Measurements from ENCODE around the gene NT5DC4. TPM values are rescaled to one million over a fixed set of nuclear protein-coding genes. Genes with fewer than 3 reads are reported as not detected.

The NT5DC4 gene
- total and polyA plus RNA-seq, 2 of the 4 experiments (the other 2 are of a cell fraction), result not detected

GRCh38 chr2:112768432-112768831 is 47.6 kb downstream of the NT5DC4 start:
- Histone ChIP-seq H2AK5ac (ENCODE audit: low read depth, low read length) (no peak overlapping the region), H3K14ac (replicated peaks; ENCODE audit: low read depth, low read length) (no peak overlapping the region), H3K27ac (ENCODE audit: insufficient read depth, low read length) (no peak overlapping the region), H4K91ac (ENCODE audit: insufficient read depth, low read depth, low read length) (no peak overlapping the region), H3K9ac (ENCODE audit: low read depth, low read length) (no peak overlapping the region), H2BK20ac (ENCODE audit: low read depth, low read length) (no peak overlapping the region), H3K23ac (ENCODE audit: low read depth, low read length) (no peak overlapping the region), H3K79me1 (ENCODE audit: low read depth in 1 of 2, low read length in 2 of 2) (peaks cover 5 to 33% of the 10 kb centered on the region in 2 experiments; a peak in 3 of 4 replicates), H3K4me3 (ENCODE audit: insufficient read depth, low read depth, low read length) (no peak overlapping the region), H3K36me3 (ENCODE audit: control insufficient read depth, insufficient read depth, low read length) (no peaks in the 10 kb centered on the region), H3K4me1 (ENCODE audit: control insufficient read depth, insufficient read depth, low read length) (no peaks in the 10 kb centered on the region; the same call in 1 of the 2 replicates), H2AFZ (replicated peaks; ENCODE audit: low read length, poor library complexity) (no peak overlapping the region), H3K4me2 (ENCODE audit: low read depth, low read length) (no peak overlapping the region), H4K8ac (ENCODE audit: low read depth in 2 of 2, low read length in 2 of 2) (no peak overlapping the region), H3K56ac (ENCODE audit: extremely low read depth, insufficient read depth, low read length) (no peak overlapping the region), H2BK5ac (ENCODE audit: low read depth, low read length, poor library complexity, severe bottlenecking) (no peak overlapping the region), H4K5ac (ENCODE audit: low read depth, low read length) (no peak overlapping the region), H3K27me3 (ENCODE audit: control insufficient read depth, insufficient read depth, low read length) (no peaks in the 10 kb centered on the region), H3K4ac (ENCODE audit: low read depth, low read length) (no peak overlapping the region), H2BK120ac (ENCODE audit: low read depth, low read length) (no peak overlapping the region), H3K9me3 (ENCODE audit: control insufficient read depth, insufficient read depth, low read length) (0 out of 2 replicates have a peak, but pooled peaks cover 2% of the 10 kb centered on the region), H3K9me1 (ENCODE audit: insufficient read depth, low read length) (peaks cover 2% of the 10 kb centered on the region; the same call in 1 of the 2 replicates), H4K20me1 (ENCODE audit: insufficient read depth, low read length) (no peaks in the 10 kb centered on the region), H3K18ac (ENCODE audit: low read depth, low read length) (no peak overlapping the region), H2BK15ac (ENCODE audit: low read depth, low read length) (no peak overlapping the region), H2AK9ac (replicated peaks; ENCODE audit: low read depth, low read length, poor library complexity) (no peak overlapping the region)
- DNase-seq, result peak; percentile 24
- dilution Hi-C loops (cut with HindIII; ENCODE audit: low sequenced_read_pairs, unreplicated experiment), result no loop called here
- no peak for ATAC-seq (ENCODE audit: low read depth)
- intact Hi-C loops (cut with micrococcal nuclease), result no loop called here
- ChIA-PET POLR2A (ENCODE audit: unreplicated experiment) (no interaction called here), CTCF (interaction anchor here (1.7 kb wide), 1 partner anchor 173 kb away, joined by 10 read pairs; no protein-coding TSS in a partner anchor)
- BruUV-seq (replicated peaks), result no TSS peak
- in situ Hi-C loops (cut with MboI; ENCODE audit: low sequenced_read_pairs), result no loop called here
- no CpG with 5 or more reads among the region's 1 CpG for WGBS, 2 experiments (ENCODE audit: extremely low coverage in 2 of 2, insufficient read length in 1 of 2)
- TF ChIP-seq ELK1 (IDR thresholded peaks at IDR 0.05; ENCODE audit: borderline replicate concordance, low read depth, low read length), result no peak
- 0 out of 2 replicates have a peak, but pooled peaks have one; percentile 11 for TF ChIP-seq CTCF (conservative IDR thresholded peaks at IDR 0.05; ENCODE audit: low read depth, low read length)
- TF ChIP-seq RFX5 (IDR thresholded peaks at IDR 0.05; ENCODE audit: low read depth, low read length), result no peak
- TF ChIP-seq SMC3 (IDR thresholded peaks at IDR 0.05; ENCODE audit: low read depth, low read length), result no peak
- TF ChIP-seq USF2 (IDR thresholded peaks at IDR 0.05; ENCODE audit: low read depth, low read length), result no peak
- no peak for TF ChIP-seq CHD1 (IDR thresholded peaks at IDR 0.05; ENCODE audit: low read depth, low read length)
- no peak for TF ChIP-seq FOS (IDR thresholded peaks at IDR 0.05; ENCODE audit: low read depth, low read length)
- no peak for TF ChIP-seq RAD21 (IDR thresholded peaks at IDR 0.05; ENCODE audit: low read length)

All from IMR-90 (cell line).